GM12865 (cell line): Measurements from ENCODE around the gene FOXO3.

ENCODE experiments used
- DNase-seq: peaks from one replicate; pipeline ENCODE4 v3.0.0; 2010; ENCODE audit warnings: low read depth
- H3K4me3 ChIP-seq: 2 replicates; pipeline ENCODE4 v1.5.1; 2011; ENCODE audit warnings: mild to moderate bottlenecking, low read depth, low read length, control low read depth
- CTCF ChIP-seq: IDR thresholded peaks from 2 replicates; pipeline ENCODE4 v1.5.1; 2011; ENCODE audit warnings: low read length, control low read depth, low read depth, inconsistent platforms; ENCODE audit not compliant: insufficient read depth; ENCODE audit errors: missing control alignments

FOXO3 gene

DNA sequence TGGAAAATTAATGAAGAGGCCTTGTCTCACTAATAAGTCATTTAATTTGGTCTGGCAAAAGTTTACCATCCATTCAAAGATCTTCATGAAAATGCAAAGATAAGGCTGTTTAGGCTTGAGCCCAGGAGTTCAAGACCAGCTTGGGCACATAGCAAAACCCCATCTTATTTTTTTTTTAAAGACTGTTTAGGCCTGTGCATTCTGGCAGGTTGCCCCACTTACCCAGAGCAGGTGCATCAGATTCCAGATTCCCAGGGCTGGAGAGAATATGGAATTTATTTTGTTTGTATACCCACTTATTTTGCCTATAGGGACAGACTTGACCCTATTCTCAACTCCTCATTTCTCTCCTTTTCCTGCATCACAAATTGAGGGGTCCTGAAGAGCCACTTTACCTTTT, 5.7 kb downstream of the FOXO3 start:
- H3K4me3 ChIP-seq, result no peak overlapping the region
- no peak for TF ChIP-seq CTCF
- no peak for DNase-seq

- no peak for TF ChIP-seq CTCF
- no peak overlapping the region for H3K4me3 ChIP-seq
- DNase-seq, result no peak
These were observed 7.4 kb downstream of the FOXO3 start for GRCh38 chr6:108568101-108568500.

DNA sequence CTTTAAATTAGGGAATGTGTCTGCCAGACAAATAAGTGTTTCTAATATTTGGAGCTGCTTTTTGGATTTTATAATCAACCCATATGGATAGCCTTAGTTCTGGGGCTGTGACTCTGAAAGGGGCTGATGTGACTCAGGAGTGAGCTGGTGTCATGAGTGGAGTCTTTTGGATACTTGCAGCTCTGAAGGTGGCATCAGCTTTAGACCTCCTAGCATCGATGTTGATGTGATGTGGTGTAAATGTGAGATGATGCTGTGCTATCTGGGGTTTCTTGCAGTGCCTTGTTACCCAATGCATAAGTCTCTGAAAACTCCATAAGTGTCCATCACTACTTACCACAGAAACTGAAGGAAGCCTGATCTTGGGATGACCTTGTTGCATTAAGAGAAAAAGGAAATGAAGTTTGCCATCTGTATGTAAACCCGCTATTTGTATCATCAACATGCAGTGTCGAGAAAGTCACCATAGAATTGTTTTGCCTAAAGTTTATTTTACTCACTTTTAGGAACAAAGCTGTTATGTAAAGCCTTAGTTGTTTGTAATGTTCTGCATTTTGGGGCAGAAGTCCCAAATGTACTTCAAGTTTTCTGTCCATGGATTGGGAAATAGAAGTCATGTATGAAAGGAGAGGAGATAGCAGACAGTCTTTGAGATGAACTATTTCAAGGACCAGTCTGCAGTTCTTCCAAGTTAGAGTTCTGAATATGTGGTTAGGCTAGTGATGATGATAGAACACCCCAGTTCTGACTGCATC, 8.0 kb downstream of the FOXO3 start:
- TF ChIP-seq CTCF, result no peak
- DNase-seq, result no peak
- no peak overlapping the region for H3K4me3 ChIP-seq

GRCh38 chr6:108570517-108570916, 9.8 kb downstream of the FOXO3 start:
- H3K4me3 ChIP-seq, result no peak overlapping the region
- no peak for TF ChIP-seq CTCF
- DNase-seq, result peak; percentile 8

GRCh38 chr6:108574457-108575141, 13.9 kb downstream of the FOXO3 start:
- TF ChIP-seq CTCF, result no peak
- H3K4me3 ChIP-seq, result no peak overlapping the region
- DNase-seq, result no peak

DNA sequence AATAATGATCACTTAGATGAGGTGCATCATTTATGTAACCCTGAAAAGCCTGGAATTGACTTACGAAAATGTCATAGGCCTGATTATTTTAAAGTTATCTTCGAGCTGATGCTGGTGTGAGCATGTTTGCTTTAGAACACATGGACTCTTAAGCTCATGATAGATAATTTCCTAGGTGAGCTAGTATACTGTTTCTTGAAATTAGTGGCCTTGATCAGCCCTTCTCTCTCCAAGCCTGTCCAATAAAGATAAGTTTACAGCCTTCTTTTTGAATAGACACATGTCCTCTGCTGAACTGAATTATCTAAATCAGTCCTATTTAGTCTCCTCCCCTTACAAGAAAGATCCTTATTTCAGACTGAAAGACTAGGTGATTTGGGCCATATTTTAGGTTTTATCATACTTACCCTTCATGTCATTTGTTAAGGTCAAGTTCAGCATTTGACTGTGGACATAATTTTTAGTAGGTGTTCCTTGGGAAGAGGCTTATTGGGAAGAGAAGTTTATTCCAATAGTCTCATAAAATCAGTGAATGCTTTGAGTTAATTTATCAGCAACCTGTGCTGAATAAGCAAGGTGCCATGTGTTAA, 15.3 kb downstream of the FOXO3 start:
- H3K4me3 ChIP-seq, result no peak overlapping the region
- DNase-seq, result no peak
- no peak for TF ChIP-seq CTCF
